HepG2 (cell line): Measurements from ENCODE around the gene VPS37D. TPM values are rescaled to one million over a fixed set of nuclear protein-coding genes. Genes with fewer than 3 reads are reported as not detected.

ENCODE experiments used
- ATAC-seq: fragments of 200-7000 bp; cut with Tn5 transposase; 3 replicates; pipeline ENCODE4 v1.9.1; 2020; ENCODE audit warnings: mild to moderate bottlenecking, moderate library complexity
- BruUV-seq: library from RNA; stranded (reverse); fragments of 400-500 nt; replicated peaks from 2 replicates; lab custom pipeline; 2021; lab: Mats Ljungman, UMichigan
- CTCF ChIA-PET: fragments of 300-600 bp; formaldehyde crosslinking; extraction: SDS; loops from one replicate; lab custom pipeline; 2021; ENCODE audit warnings: low total read pairs, inconsistent platforms, low intra/inter-chr PET ratio; lab: Yijun Ruan, JAX
- POLR2A ChIA-PET: fragments of 350-600 bp; sonication (Branson Sonifier 250); formaldehyde crosslinking; loops from one replicate; lab custom pipeline; 2020; ENCODE audit warnings: antibody characterized with exemption, inconsistent platforms; lab: Yijun Ruan, JAX
- DNase-seq: peaks from one replicate; pipeline ENCODE4 v3.0.0-alpha.2; 2015; ENCODE audit warnings: low spot score
- FAIRE-seq: peaks from 3 replicates; lab custom pipeline; 2011; peaks lifted over from hg19 to GRCh38; lab: Jason Lieb, UNC
- H2AFZ ChIP-seq: one replicate; pipeline ENCODE4 v1.6.1; 2011; ENCODE audit warnings: low read length, inconsistent platforms
- H3K27ac ChIP-seq: fragments of 300-600 bp; 3 replicates; pipeline ENCODE4 v1.8.0; 2011; ENCODE audit warnings: mixed run types, mild to moderate bottlenecking, mixed read lengths, low read length, inconsistent platforms; ENCODE audit not compliant: insufficient read depth; ENCODE audit errors: extremely low read length
- H3K27me3 ChIP-seq, 2 experiments: fragments of 200-600 bp in 1 of 2; 2 replicates in 1 of 2; 3 replicates in 1 of 2; pipeline versions ENCODE4 v1.6.0 to v1.8.0; 2011; ENCODE audit warnings: low read length in 2 of 2, mild to moderate bottlenecking in 2 of 2, moderate library complexity in 2 of 2, inconsistent platforms in 1 of 2; ENCODE audit not compliant: insufficient read depth in 2 of 2, control insufficient read depth in 1 of 2
- H3K36me3 ChIP-seq, 2 experiments: fragments of 200-600 bp in 1 of 2; replicated peaks in 1 of 2; 2 replicates in 1 of 2; 3 replicates in 1 of 2; pipeline versions ENCODE4 v1.5.1 to v1.8.0; 2011; ENCODE audit warnings: low read length in 2 of 2, inconsistent platforms in 1 of 2; ENCODE audit not compliant: insufficient read depth in 2 of 2, control insufficient read depth in 1 of 2
- H3K4me1 ChIP-seq: 2 replicates; pipeline ENCODE4 v1.5.1; 2012; ENCODE audit warnings: low read length, inconsistent platforms; ENCODE audit not compliant: insufficient read depth
- H3K4me2 ChIP-seq: 2 replicates; pipeline ENCODE4 v1.6.0; 2011; ENCODE audit warnings: low read depth, low read length, inconsistent platforms
- H3K4me3 ChIP-seq, 3 experiments: fragments of 200-600 bp in 1 of 3; sonication (generic), shearing (Covaris generic) in 1 of 3; replicated peaks in 1 of 3; 2 replicates each; pipeline ENCODE4 v1.5.1; 2011 to 2016; ENCODE audit warnings: low read length in 3 of 3, inconsistent platforms in 2 of 3, low read depth in 2 of 3, mild to moderate bottlenecking in 2 of 3, control low read depth in 1 of 3, mixed read lengths in 1 of 3; ENCODE audit not compliant: insufficient read depth in 1 of 3
- H3K79me2 ChIP-seq: one replicate; pipeline ENCODE4 v1.6.1; 2011; ENCODE audit warnings: low read length, inconsistent platforms; ENCODE audit not compliant: insufficient read depth
- H3K9ac ChIP-seq: 2 replicates; pipeline ENCODE4 v1.6.0; 2011; ENCODE audit warnings: mild to moderate bottlenecking, low read depth, low read length, inconsistent platforms; ENCODE audit not compliant: insufficient read depth
- H3K9me3 ChIP-seq: 2 replicates; pipeline ENCODE4 v1.5.1; 2012; ENCODE audit warnings: mild to moderate bottlenecking, low read length
- H4K20me1 ChIP-seq: 2 replicates; pipeline ENCODE4 v1.6.0; 2011; ENCODE audit warnings: inconsistent platforms, mild to moderate bottlenecking, low read length, moderate library complexity; ENCODE audit not compliant: insufficient read depth
- IRX3 ChIP-seq: sonication (generic); formaldehyde crosslinking; IDR thresholded peaks from 2 replicates; pipeline ENCODE4 v1.8.1; 2023; ENCODE audit warnings: mild to moderate bottlenecking, low read depth, missing genetic modification reagents, borderline replicate concordance
- JDP2 ChIP-seq: sonication (generic); formaldehyde crosslinking; IDR thresholded peaks from 2 replicates; pipeline ENCODE4 v1.8.1; 2022; ENCODE audit warnings: missing genetic modification reagents, borderline replicate concordance
- MATR3 ChIP-seq: sonication (generic); formaldehyde crosslinking; IDR thresholded peaks from 2 replicates; pipeline ENCODE4 v1.4.0; 2020; ENCODE audit warnings: missing genetic modification reagents
- MBNL3 ChIP-seq: fragments of 250-450 bp; sonication (Bioruptor Pico); conservative IDR thresholded peaks from 2 replicates; pipeline ENCODE4 v1.8.0; 2022; ENCODE audit warnings: mild to moderate bottlenecking, inconsistent platforms
- ZNF121 ChIP-seq: sonication (generic); formaldehyde crosslinking; IDR thresholded peaks from 2 replicates; pipeline ENCODE4 v1.5.0; 2020; ENCODE audit warnings: mild to moderate bottlenecking, missing genetic modification reagents
- ZNF230 ChIP-seq: sonication (generic); formaldehyde crosslinking; IDR thresholded peaks from 2 replicates; pipeline ENCODE4 v1.4.0; 2020; ENCODE audit warnings: mild to moderate bottlenecking, missing genetic modification reagents
- ZZZ3 ChIP-seq: sonication (generic); formaldehyde crosslinking; IDR thresholded peaks from 2 replicates; pipeline ENCODE4 v1.4.0; 2020; ENCODE audit warnings: missing genetic modification reagents, mild to moderate bottlenecking, borderline replicate concordance
- WGBS: methylation state at CpG from one replicate; pipeline ENCODE4 v1.1.6; 2017; ENCODE audit warnings: low lambda C conversion rate; 5-methylcytosine and 5-hydroxymethylcytosine counted together
- in situ Hi-C: cut with HindIII; loops from 2 replicates; pipeline ENCODE4 v1.10.0; 2017; ENCODE audit warnings: low pct_unique_long_range_greater_than_20kb; ENCODE audit not compliant: extremely low pct_ligation_motif_present
- intact Hi-C: fragments of 100-400 bp; cut with micrococcal nuclease; formaldehyde crosslinking; loops from one replicate; pipeline ENCODE4 v1.10.0; 2022; ENCODE audit not compliant: unreplicated experiment
- polyA plus RNA-seq, 8 experiments: library from polyadenylated mRNA; depleted of rRNA in 3 of 8; stranded (reverse) in 7 of 8; unstranded in 1 of 8; fragments of >200 nt; fragmentation: Illumina TruSeq in 4 of 8; extraction: Trizol in 4 of 8; gene quantifications; 2 replicates each; pipeline versions ENCODE4 v1.2.1 to v1.2.3, GENCODE V29; 2011 to 2016; ENCODE audit warnings: low read depth in 4 of 8, missing spikeins in 1 of 8, mixed read lengths in 1 of 8; ENCODE audit not compliant: insufficient read depth in 1 of 8
- total RNA-seq, 5 experiments: library from RNA; depleted of rRNA; stranded (reverse); fragments of >200 nt; fragmentation: Illumina TruSeq; extraction: Trizol; gene quantifications; 2 replicates each; pipeline ENCODE4 v1.2.3, GENCODE V29; 2016; ENCODE audit warnings: low read depth in 1 of 5
- TF ChIP-seq, protein P1 (sequence below): sonication (generic); formaldehyde crosslinking; conservative IDR thresholded peaks from 2 replicates; pipeline ENCODE4 v1.4.0; 2020; ENCODE audit warnings: mild to moderate bottlenecking, missing genetic modification reagents, moderate library complexity
- TF ChIP-seq, protein P2 (sequence below): sonication (generic); formaldehyde crosslinking; conservative IDR thresholded peaks from 2 replicates; pipeline ENCODE4 v1.4.0; 2020; ENCODE audit warnings: missing genetic modification reagents

The VPS37D gene
- total and polyA plus RNA-seq, 2 of the 13 experiments (the other 11 are each of a cell fraction or from before 2014, with no cell fraction given) = 3.8 to 6.3 TPM

DNA sequence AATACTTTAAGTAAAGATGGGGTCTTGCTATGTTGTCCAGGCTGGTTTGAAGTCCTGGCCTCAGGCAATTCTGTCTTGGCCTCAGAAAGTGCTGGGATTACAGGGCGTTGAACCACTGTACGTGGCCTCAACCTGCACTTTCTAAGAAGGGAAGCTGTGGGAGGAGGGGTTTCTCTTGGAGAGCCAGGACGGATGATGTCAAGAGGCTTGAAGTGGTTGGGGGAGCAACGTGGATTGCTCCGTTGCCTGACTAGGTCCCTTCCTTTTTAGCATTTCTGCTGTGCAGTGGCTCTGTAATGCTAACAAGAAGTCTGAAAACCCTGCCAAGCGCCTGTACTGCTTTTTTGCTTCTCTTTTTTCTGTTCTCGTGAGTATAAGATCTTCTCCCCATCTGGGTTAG is 23.0 kb downstream of the VPS37D start:
- in situ Hi-C loops (no loop called here), intact Hi-C loops (no loop called here)
- no peak for FAIRE-seq
- ATAC-seq = no peak
- Histone ChIP-seq H3K27ac (no peak overlapping the region), H3K4me1 (no peaks in the 10 kb centered on the region), H3K27me3 (no peaks in the 10 kb centered on the region), H3K9me3 (no peaks in the 10 kb centered on the region), H4K20me1 (no peaks in the 10 kb centered on the region), H2AFZ (no peak overlapping the region), H3K79me2 (peaks cover 9% of the 10 kb centered on the region), H3K9ac (no peak overlapping the region), H3K4me2 (no peak overlapping the region), H3K4me3 (no peak overlapping the region), H3K36me3 (peaks cover 36 to 85% of the 10 kb centered on the region in 2 experiments)
- BruUV-seq = no TSS peak
- DNase-seq = no peak
- ChIA-PET CTCF (no interaction called here), POLR2A (no interaction called here)
- 95% methylated on average over 7 of the region's 7 CpGs for WGBS
- TF ChIP-seq ZZZ3 (CRISPR knock-in tag) (no peak), ZNF121 (CRISPR knock-in tag) (peak; percentile 37; the same call in 1 of the 2 replicates)

DNA sequence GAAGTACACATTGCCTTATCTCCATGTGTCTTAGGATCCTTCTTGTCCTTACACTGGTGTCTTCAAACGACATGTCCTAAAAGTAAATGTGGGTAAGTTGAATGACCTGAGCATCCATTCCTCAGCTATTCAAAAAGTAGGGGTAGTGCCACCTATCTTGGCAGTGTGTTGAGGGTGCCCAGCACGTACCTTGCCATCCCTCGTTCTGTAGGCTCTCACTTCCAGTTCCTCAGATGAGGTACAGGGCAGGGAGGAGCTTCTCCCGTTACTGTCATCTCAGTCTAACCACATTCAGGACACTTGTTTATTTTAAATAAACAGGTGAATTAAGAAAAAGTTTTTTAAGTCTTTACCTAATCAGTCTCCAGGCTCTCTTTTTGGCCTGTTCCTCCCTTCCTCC is 28.7 kb downstream of the VPS37D start:
- H3K4me2 ChIP-seq = no peak overlapping the region
- peaks cover 22 to 75% of the 10 kb centered on the region in 2 experiments for H3K36me3 ChIP-seq
- 97% methylated on average over 4 of the region's 4 CpGs for WGBS
- ChIA-PET POLR2A (interaction anchor here (0.8 to 1.6 kb wide), 3 partner anchors 13 to 72 kb away, joined by 3 to 5 read pairs (median 3); partner anchors contain the start of genes BUD23, DNAJC30 and MLXIPL), CTCF (no interaction called here)
- TF ChIP-seq MATR3 (CRISPR knock-in tag) (no peak), JDP2 (CRISPR knock-in tag) (no peak), IRX3 (CRISPR knock-in tag) (no peak), ZNF230 (CRISPR knock-in tag) (no peak), MBNL3 (CRISPR knock-in tag) (no peak)
- TF ChIP-seq, protein P1, sequence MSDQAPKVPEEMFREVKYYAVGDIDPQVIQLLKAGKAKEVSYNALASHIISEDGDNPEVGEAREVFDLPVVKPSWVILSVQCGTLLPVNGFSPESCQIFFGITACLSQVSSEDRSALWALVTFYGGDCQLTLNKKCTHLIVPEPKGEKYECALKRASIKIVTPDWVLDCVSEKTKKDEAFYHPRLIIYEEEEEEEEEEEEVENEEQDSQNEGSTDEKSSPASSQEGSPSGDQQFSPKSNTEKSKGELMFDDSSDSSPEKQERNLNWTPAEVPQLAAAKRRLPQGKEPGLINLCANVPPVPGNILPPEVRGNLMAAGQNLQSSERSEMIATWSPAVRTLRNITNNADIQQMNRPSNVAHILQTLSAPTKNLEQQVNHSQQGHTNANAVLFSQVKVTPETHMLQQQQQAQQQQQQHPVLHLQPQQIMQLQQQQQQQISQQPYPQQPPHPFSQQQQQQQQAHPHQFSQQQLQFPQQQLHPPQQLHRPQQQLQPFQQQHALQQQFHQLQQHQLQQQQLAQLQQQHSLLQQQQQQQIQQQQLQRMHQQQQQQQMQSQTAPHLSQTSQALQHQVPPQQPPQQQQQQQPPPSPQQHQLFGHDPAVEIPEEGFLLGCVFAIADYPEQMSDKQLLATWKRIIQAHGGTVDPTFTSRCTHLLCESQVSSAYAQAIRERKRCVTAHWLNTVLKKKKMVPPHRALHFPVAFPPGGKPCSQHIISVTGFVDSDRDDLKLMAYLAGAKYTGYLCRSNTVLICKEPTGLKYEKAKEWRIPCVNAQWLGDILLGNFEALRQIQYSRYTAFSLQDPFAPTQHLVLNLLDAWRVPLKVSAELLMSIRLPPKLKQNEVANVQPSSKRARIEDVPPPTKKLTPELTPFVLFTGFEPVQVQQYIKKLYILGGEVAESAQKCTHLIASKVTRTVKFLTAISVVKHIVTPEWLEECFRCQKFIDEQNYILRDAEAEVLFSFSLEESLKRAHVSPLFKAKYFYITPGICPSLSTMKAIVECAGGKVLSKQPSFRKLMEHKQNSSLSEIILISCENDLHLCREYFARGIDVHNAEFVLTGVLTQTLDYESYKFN (CRISPR knock-in tag) = no peak
- TF ChIP-seq, protein P2, sequence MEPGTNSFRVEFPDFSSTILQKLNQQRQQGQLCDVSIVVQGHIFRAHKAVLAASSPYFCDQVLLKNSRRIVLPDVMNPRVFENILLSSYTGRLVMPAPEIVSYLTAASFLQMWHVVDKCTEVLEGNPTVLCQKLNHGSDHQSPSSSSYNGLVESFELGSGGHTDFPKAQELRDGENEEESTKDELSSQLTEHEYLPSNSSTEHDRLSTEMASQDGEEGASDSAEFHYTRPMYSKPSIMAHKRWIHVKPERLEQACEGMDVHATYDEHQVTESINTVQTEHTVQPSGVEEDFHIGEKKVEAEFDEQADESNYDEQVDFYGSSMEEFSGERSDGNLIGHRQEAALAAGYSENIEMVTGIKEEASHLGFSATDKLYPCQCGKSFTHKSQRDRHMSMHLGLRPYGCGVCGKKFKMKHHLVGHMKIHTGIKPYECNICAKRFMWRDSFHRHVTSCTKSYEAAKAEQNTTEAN (CRISPR knock-in tag) = no peak
- intact Hi-C loops = no loop called here
- no peak overlapping the region for H3K27ac ChIP-seq
- H3K9ac ChIP-seq = no peak overlapping the region
- ATAC-seq (no peak), DNase-seq (no peak), FAIRE-seq (no peak)
- H4K20me1 ChIP-seq = no peaks in the 10 kb centered on the region
- no peak overlapping the region for H2AFZ ChIP-seq
- no peaks in the 10 kb centered on the region for H3K79me2 ChIP-seq
- H3K4me3 ChIP-seq = no peak overlapping the region
- BruUV-seq = no TSS peak
- in situ Hi-C loops = no loop called here
- H3K4me1 ChIP-seq = peaks cover 15% of the 10 kb centered on the region
- H3K27me3 ChIP-seq = no peaks in the 10 kb centered on the region
- no peaks in the 10 kb centered on the region for H3K9me3 ChIP-seq
